Measurements from ENCODE around the gene MATR3.
A peak's percentile ranks its signal among the peaks of the same experiment; 100 is the strongest.
"Not testable (repeated sequence)": the region's sequence is repeated elsewhere in the genome, so short reads cannot be mapped to it uniquely, and the experiment has no call there.

Gene MATR3

GRCh38 chr5:139354186-139354585, 60.6 kb downstream of the MATR3 start:
- no peak for DNase-seq

DNA sequence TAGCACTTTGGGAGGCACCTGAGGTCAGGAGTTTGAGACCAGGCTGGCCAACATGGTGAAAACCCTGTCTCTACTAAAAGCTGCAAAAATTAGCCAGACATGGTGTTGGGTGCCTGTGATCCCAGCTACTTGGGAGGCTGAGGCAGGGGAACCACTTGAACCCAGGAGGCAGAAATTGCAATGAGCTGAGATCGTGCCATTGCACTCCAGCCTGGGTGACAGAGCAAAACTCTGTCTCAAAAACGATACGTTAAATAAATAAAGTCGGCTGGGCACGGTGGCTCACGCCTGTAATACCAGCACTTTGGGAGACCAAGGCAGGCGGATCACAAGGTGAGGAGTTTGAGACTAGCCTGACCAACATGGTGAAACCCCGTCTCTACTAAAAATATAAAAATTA, 62.4 kb downstream of the MATR3 start:
- not testable (repeated sequence) for DNase-seq

GRCh38 chr5:139358064-139358463, 64.5 kb downstream of the MATR3 start:
- no peak for DNase-seq

- no peak for DNase-seq
Observed at GRCh38 chr5:139360384-139360783, 66.8 kb downstream of the MATR3 start.

- no peak for DNase-seq
Observed at GRCh38 chr5:139361835-139362429, 68.4 kb downstream of the MATR3 start.

- DNase-seq, result no peak
Observed at GRCh38 chr5:139363937-139364336, 70.4 kb downstream of the MATR3 start.

GRCh38 chr5:139364466-139364865, 70.9 kb downstream of the MATR3 start:
- DNase-seq, result no peak

- peak; percentile 10 for DNase-seq
Observed at GRCh38 chr5:139368613-139369012, 75.1 kb downstream of the MATR3 start.

DNA sequence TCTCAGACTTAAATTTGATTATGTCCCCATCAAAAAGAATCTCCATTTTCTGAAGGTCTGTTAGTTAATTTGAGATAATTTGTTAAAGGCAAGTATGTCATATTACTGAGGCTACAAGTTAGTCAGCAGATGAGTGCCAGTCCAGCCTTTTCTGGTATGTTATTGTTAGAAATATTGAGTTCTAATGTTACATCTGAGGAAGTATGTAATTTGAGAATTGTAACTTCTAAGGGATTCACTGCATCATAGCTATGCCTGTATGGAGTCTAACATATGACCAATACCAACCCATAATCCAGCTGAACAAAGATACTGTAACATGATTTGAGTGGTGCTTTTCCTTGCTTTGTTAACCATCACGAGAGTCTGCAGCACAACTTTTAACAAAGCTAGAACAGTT, 75.6 kb downstream of the MATR3 start:
- DNase-seq, result peak; percentile 66

GRCh38 chr5:139371482-139372435, 78.2 kb downstream of the MATR3 start:
- DNase-seq, result no peak

- DNase-seq, result no peak
Observed at GRCh38 chr5:139374909-139375308, 81.4 kb downstream of the MATR3 start.

DNA sequence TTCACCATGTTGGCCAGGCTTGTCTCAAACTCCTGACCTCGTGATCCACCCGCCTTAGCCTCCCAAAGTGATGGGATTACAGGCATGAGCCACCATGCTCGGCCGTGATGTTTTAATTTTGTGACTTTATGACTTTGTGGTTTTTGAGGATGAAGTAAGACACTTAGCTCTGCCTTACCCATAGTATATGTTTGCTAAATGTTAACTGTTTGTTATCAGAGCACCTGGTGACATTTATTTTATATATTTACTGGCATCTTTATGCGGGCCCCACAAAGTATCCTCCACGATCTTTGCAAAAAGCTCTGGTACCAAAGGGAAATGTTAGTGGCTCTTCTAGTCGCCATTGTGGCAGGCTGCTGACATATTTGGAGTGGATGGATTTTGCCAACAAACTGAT, 82.8 kb downstream of the MATR3 start:
- DNase-seq, result no peak

DNA sequence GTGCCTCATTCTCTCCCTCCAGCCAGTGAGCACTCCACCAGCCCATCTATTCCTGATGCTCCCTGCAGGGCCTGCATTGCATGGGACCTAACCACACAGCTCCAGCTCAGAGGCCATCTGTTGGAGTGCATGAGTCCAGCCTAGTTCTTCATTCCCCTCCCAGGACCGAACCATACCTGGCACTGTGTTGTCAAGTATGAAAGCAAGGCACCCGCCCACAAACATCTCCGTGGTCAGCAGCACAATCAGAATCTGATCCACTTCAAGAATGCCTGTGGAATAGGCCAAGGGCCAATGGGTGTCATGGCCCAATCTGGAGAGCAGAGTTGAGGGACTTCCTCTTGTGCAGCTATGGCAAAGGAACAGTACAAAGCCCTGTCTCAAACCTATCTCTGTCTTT, 83.7 kb downstream of the MATR3 start:
- no peak for DNase-seq

DNA sequence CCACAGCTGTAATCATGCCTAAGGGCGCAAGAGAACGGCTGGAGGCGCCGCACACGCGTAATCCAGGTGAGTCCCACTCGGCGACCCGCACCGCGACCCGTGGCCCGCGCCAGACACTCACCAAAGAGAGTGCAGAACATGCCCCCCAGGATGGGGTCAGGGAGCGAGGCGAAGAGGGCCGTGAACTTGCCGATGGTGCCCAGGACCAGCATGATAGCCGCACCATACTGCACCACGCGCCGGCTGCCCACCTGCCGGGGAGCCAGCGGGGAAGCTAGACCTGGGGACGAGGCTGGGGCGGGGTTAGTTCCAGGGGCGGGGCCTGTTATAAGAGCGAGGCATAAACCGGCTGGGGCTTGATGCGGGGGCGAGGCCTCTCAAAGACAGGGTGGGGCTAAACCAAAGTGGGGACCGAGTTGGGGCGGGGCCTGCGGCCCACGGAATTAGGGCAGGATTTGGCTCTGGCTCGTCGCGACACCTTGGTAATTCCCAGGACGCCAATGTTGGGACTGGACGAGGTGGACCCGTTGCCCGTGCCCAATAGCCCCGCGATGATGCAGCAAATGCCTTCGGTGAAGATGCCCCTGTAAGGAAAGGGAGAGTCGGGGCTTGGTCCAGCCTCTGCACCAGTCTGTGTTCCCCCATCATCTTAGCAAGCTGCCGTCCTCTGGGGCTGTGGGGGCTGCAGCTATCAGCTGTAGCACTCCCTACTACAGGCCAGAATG, 84.7 kb downstream of the MATR3 start:
- DNase-seq, result no peak

DNA sequence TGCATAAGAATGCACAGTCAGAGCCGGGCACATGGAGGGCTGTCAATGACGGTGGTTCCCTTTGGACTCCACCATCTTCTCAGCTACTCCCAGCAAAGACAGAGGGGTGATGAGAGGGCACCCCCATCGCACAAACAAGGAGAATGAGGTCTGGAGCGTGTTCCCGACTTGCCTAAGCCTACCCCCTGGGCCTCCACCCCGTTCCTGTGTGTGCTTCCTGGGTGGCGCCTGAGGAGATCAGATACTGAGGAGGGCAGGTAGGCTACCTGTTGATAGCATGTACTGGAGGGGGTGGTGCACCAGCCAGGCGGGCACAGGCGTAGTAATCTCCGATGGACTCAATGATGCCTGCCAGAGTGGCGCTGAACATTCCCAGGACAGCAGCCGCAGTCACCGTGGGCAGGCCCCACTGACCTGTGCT, 85.4 kb downstream of the MATR3 start:
- DNase-seq, result no peak

DNA sequence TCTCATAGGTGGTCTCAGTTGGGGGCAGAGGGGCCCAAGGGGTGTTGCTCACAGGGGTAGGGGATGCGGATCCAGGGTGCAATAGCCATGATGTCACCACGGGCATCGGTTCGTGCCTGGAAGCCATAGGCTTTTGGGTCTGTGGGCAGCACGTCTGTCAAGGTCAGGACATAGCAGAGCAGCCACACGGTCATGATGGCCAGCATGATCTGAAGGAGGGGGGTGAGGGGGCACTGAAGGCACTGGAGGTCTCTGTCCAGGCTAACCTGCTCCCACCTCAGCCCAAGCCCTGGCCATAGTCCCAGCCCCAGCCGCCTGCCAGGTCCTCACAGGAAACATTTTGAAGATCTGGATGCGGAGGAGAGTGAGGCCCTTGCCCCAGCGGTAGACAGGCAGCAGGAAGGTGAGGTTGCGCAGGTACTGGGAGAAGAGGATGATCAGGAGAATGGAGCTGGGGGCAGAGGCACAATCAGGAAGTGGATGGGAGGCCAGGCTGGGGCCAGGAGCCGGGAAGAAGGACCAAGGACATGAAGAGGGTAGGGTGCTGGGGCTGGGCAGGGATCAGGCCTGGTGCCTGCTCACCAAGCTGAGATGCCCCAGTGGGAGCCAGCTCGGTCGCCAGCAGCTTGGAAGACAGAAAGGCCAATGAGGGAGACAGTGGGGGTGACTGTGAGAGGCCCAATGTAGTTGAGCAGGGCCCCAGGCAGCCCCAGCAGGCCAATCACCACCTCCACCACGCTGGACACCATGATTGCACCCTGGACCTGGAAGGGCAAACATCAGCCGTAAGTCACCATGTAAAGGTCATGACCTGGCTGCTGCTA, 86.3 kb downstream of the MATR3 start:
- no peak for DNase-seq

Data from fibroblast of skin of right biceps (primary cell).